T-cell (primary cell): ENCODE data around the gene CCDC3. TPM values are rescaled to one million over a fixed set of nuclear protein-coding genes. Genes with fewer than 3 reads are reported as not detected.

Experiments used
- ATAC-seq, 4 experiments: fragments of 200-7000 bp in 3 of 4; fragments of 150-1000 bp in 1 of 4; cut with Tn5 transposase; replicated peaks in 1 of 4; 1 replicate in 3 of 4; 2 replicates in 1 of 4; pipeline ENCODE4 v1.10.0; 2021; ENCODE audit warnings: moderate library complexity in 3 of 4, mild to moderate bottlenecking in 2 of 4, moderate number of reproducible peaks in 1 of 4
- CTCF ChIA-PET, 2 donors: fragments of 300-600 bp; sonication (Branson Sonifier 250); formaldehyde crosslinking; loops; one replicate each; lab custom pipeline; 2022; ENCODE audit warnings: antibody characterized with exemption in 2 of 2; lab: Charles Lee
- POLR2A ChIA-PET, 2 donors: fragments of 300-600 bp; sonication (Branson Sonifier 250); formaldehyde crosslinking; loops; one replicate each; lab custom pipeline; 2022; ENCODE audit warnings: antibody characterized with exemption in 2 of 2; lab: Charles Lee
- DNase-seq, 35 experiments: peaks; one replicate each; pipeline versions ENCODE4 v3.0.0 to v3.0.0-alpha.2; 2013 to 2023
- H3K27ac ChIP-seq: one replicate; pipeline ENCODE4 v1.5.1; 2013; ENCODE audit warnings: low read length
- H3K27me3 ChIP-seq, 2 experiments: replicated peaks in 1 of 2; 1 replicate in 1 of 2; 2 replicates in 1 of 2; pipeline versions ENCODE4 v1.6.1 to v1.7.0; 2013; ENCODE audit warnings: low read length in 1 of 2, mixed read lengths in 1 of 2; ENCODE audit not compliant: control insufficient read depth in 2 of 2, insufficient read depth in 2 of 2; ENCODE audit errors: extremely low read depth in 1 of 2
- H3K36me3 ChIP-seq, 2 donors: 1 replicate in 1 of 2; 2 replicates in 1 of 2; pipeline versions ENCODE4 v1.6.1 to v1.7.0; 2013; ENCODE audit warnings: low read length in 1 of 2; ENCODE audit not compliant: control insufficient read depth in 2 of 2, insufficient read depth in 1 of 2; ENCODE audit errors: extremely low read depth in 1 of 2
- H3K4me1 ChIP-seq, 2 experiments: 1 replicate in 1 of 2; 2 replicates in 1 of 2; pipeline versions ENCODE4 v1.6.1 to v1.7.0; 2013; ENCODE audit warnings: low read length in 2 of 2, mixed read lengths in 1 of 2; ENCODE audit not compliant: insufficient read depth in 2 of 2, control insufficient read depth in 1 of 2; ENCODE audit errors: extremely low read depth in 1 of 2
- H3K4me3 ChIP-seq, 2 donors: 1 replicate in 1 of 2; 2 replicates in 1 of 2; pipeline versions ENCODE4 v1.5.1 to v1.7.0; 2013; ENCODE audit warnings: mild to moderate bottlenecking in 2 of 2, low read length in 1 of 2, moderate library complexity in 1 of 2; ENCODE audit not compliant: control insufficient read depth in 1 of 2; ENCODE audit errors: extremely low read depth in 1 of 2
- H3K9me3 ChIP-seq: 2 replicates; pipeline ENCODE4 v1.7.0; 2013
- H3K27ac Mint-ChIP-seq, 2 donors: one replicate each; pipeline ENCODE4 v1.8.0; 2020 to 2021; ENCODE audit warnings: mild to moderate bottlenecking in 2 of 2, mixed read lengths in 2 of 2
- H3K27me3 Mint-ChIP-seq, 2 donors: one replicate each; pipeline ENCODE4 v1.8.0; 2021 to 2022; ENCODE audit warnings: mixed read lengths in 2 of 2
- H3K36me3 Mint-ChIP-seq: one replicate; pipeline ENCODE4 v1.8.0; 2021; ENCODE audit warnings: mixed read lengths
- H3K4me1 Mint-ChIP-seq, 3 donors: one replicate each; pipeline ENCODE4 v1.8.0; 2020 to 2022; ENCODE audit warnings: mixed read lengths in 3 of 3, mild to moderate bottlenecking in 1 of 3
- H3K4me3 Mint-ChIP-seq, 3 donors: one replicate each; pipeline ENCODE4 v1.8.0; 2020 to 2022; ENCODE audit warnings: mild to moderate bottlenecking in 3 of 3, mixed read lengths in 3 of 3, moderate library complexity in 3 of 3
- H3K9me3 Mint-ChIP-seq, 3 donors: one replicate each; pipeline ENCODE4 v1.8.0; 2020 to 2022; ENCODE audit warnings: mixed read lengths in 3 of 3
- WGBS: methylation state at CpG from one replicate; pipeline ENCODE4 v1.1.5; 2013; ENCODE audit warnings: missing lambda C conversion rate; ENCODE audit not compliant: insufficient coverage; 5-methylcytosine and 5-hydroxymethylcytosine counted together
- total RNA-seq, 35 experiments: library from RNA in 6 of 35; stranded (reverse) in 6 of 35; fragments of 120-200 nt in 1 of 35; gene quantifications; one replicate each; pipeline versions ENCODE4 v1.2.1 to v1.2.4 and lab custom pipeline; 2013 to 2026

Gene CCDC3
- total RNA-seq, 5 donors from 2014 or later (not counting 1 experiment from before 2014, with no cell fraction given): 0.06 to 0.20 (median 0.16) TPM; not detected in 2

- Histone ChIP-seq H3K9me3 (no peaks in the 10 kb centered on the region), H3K27ac (no peak overlapping the region), H3K4me1 (no peaks in the 10 kb centered on the region), H3K4me3 (no peak overlapping the region), H3K36me3 (no peaks in the 10 kb centered on the region), H3K27me3 (peaks cover 0 to 4% of the 10 kb centered on the region in 2 experiments)
- no peak overlapping the region for H3K27ac Mint-ChIP-seq
- ChIA-PET CTCF (interaction anchor here in 1 of 2 donors (0.6 kb wide), 1 partner anchor 26 kb away, joined by 5 read pairs; no protein-coding TSS in a partner anchor), POLR2A (no interaction called here)
- H3K27me3 Mint-ChIP-seq: peaks cover 17 to 23% of the 10 kb centered on the region in 2 donors
- no peaks in the 10 kb centered on the region for H3K4me1 Mint-ChIP-seq
- no CpG with 5 or more reads among the region's 5 CpGs for WGBS
- DNase-seq (no peak), ATAC-seq (no peak)
- no peak overlapping the region for H3K4me3 Mint-ChIP-seq
- H3K36me3 Mint-ChIP-seq: no peaks in the 10 kb centered on the region
- H3K9me3 Mint-ChIP-seq: peaks cover 0 to 3% (median 0%) of the 10 kb centered on the region in 3 donors
Observed at GRCh38 chr10:13016426-13016825, 14.9 kb upstream of the CCDC3 start.

DNA sequence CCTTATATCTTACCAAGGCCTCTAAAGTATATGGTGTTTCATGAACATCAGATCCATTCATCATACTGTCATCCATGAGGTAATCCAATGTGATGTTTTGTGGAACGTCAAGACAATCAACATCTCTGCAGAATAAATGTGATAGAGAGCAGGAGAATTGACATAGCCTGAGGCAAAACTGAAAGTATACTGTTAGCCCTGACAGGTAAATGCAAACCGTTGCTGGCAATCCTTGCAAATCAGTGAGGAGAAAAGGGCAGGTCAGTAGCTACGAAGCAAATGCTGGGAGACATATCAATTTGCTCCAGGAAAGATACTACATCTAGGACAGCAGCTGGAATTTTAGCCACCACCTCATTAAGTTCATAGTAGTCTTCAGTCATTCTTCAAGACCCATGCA, 4.5 kb upstream of the CCDC3 start:
- Mint-ChIP-seq H3K36me3 (no peaks in the 10 kb centered on the region), H3K27ac (no peak overlapping the region), H3K9me3 (no peaks in the 10 kb centered on the region), H3K4me3 (no peak overlapping the region), H3K4me1 (peaks cover 0 to 7% (median 4%) of the 10 kb centered on the region in 3 donors), H3K27me3 (peaks cover 53 to 55% of the 10 kb centered on the region in 2 donors)
- 52% methylated on average over 3 of the region's 3 CpGs for WGBS
- Histone ChIP-seq H3K9me3 (no peaks in the 10 kb centered on the region), H3K4me3 (no peak overlapping the region), H3K27me3 (peaks cover 0 to 25% of the 10 kb centered on the region in 2 experiments), H3K27ac (no peak overlapping the region), H3K36me3 (no peaks in the 10 kb centered on the region), H3K4me1 (no peaks in the 10 kb centered on the region)
- DNase-seq: no peak
- ATAC-seq: no peak
- POLR2A ChIA-PET: no interaction called here
- CTCF ChIA-PET: no interaction called here

- DNase-seq: no peak
- Mint-ChIP-seq H3K4me3 (no peak overlapping the region), H3K27ac (no peak overlapping the region), H3K27me3 (peaks cover 65 to 70% of the 10 kb centered on the region in 2 donors), H3K4me1 (peaks cover 0 to 15% (median 12%) of the 10 kb centered on the region in 3 donors), H3K36me3 (no peaks in the 10 kb centered on the region), H3K9me3 (no peaks in the 10 kb centered on the region)
- Histone ChIP-seq H3K4me3 (no peak overlapping the region), H3K9me3 (no peaks in the 10 kb centered on the region), H3K4me1 (no peaks in the 10 kb centered on the region), H3K27ac (no peak overlapping the region), H3K27me3 (peaks cover 16 to 28% of the 10 kb centered on the region in 2 experiments), H3K36me3 (no peaks in the 10 kb centered on the region)
- CTCF ChIA-PET: no interaction called here
- POLR2A ChIA-PET: no interaction called here
- ATAC-seq: no peak
- 11% methylated on average over 1 of the region's 3 CpGs for WGBS
Observed at GRCh38 chr10:13003759-13004158, 2.2 kb upstream of the CCDC3 start.

DNA sequence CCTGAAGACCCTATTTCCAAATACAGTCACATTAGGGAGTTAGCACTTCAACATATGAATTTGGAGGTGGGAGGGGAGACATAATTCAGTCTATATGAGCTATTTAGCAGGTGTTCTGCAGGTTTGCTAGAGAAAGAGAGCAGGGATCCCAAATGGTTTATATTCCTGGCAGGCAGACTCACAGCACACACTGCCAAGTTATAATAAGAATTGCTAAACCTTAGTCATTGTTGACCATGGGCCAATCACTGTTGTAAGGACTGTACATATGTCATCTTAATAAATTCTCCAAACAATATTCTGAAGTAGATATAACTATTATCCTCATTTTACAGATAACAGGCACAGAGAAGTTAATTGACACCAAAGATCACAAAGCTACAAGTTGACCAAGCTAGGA, 1.5 kb upstream of the CCDC3 start:
- Histone ChIP-seq H3K27ac (no peak overlapping the region), H3K36me3 (no peaks in the 10 kb centered on the region), H3K4me1 (no peaks in the 10 kb centered on the region), H3K9me3 (no peaks in the 10 kb centered on the region), H3K4me3 (no peak overlapping the region), H3K27me3 (peaks cover 16 to 25% of the 10 kb centered on the region in 2 experiments)
- ATAC-seq (no peak), DNase-seq (no peak)
- peaks cover 63 to 69% of the 10 kb centered on the region in 2 donors for H3K27me3 Mint-ChIP-seq
- peak overlapping the region in 1 of 3 donors; percentile 37 for H3K4me3 Mint-ChIP-seq
- no peaks in the 10 kb centered on the region for H3K9me3 Mint-ChIP-seq
- ChIA-PET CTCF (no interaction called here), POLR2A (no interaction called here)
- H3K27ac Mint-ChIP-seq: no peak overlapping the region
- H3K4me1 Mint-ChIP-seq: peaks cover 0 to 15% (median 12%) of the 10 kb centered on the region in 3 donors
- H3K36me3 Mint-ChIP-seq: no peaks in the 10 kb centered on the region

- Mint-ChIP-seq H3K4me3 (peak overlapping the region in 1 of 3 donors; percentile 37), H3K27ac (no peak overlapping the region), H3K36me3 (no peaks in the 10 kb centered on the region), H3K4me1 (peaks cover 0 to 15% (median 12%) of the 10 kb centered on the region in 3 donors), H3K27me3 (peaks cover 58 to 70% of the 10 kb centered on the region in 2 donors), H3K9me3 (no peaks in the 10 kb centered on the region)
- ChIA-PET CTCF (no interaction called here), POLR2A (no interaction called here)
- 5% methylated on average over 8 of the region's 9 CpGs for WGBS
- no peaks in the 10 kb centered on the region for H3K36me3 ChIP-seq
- H3K27me3 ChIP-seq: peaks cover 16 to 21% of the 10 kb centered on the region in 2 experiments
- no peaks in the 10 kb centered on the region for H3K9me3 ChIP-seq
- no peak overlapping the region for H3K27ac ChIP-seq
- H3K4me3 ChIP-seq: no peak overlapping the region
- DNase-seq (no peak), ATAC-seq (no peak)
- no peaks in the 10 kb centered on the region for H3K4me1 ChIP-seq
Observed at GRCh38 chr10:13001887-13002212, 337 bp upstream of the CCDC3 start.

GRCh38 chr10:13000431-13000830, 1.1 kb downstream of the CCDC3 start:
- no peaks in the 10 kb centered on the region for H3K36me3 Mint-ChIP-seq
- ChIA-PET CTCF (no interaction called here), POLR2A (no interaction called here)
- peaks cover 0 to 15% (median 12%) of the 10 kb centered on the region in 3 donors for H3K4me1 Mint-ChIP-seq
- H3K27me3 Mint-ChIP-seq: peaks cover 62 to 72% of the 10 kb centered on the region in 2 donors
- ATAC-seq: no peak
- Histone ChIP-seq H3K27ac (no peak overlapping the region), H3K27me3 (peaks cover 16 to 25% of the 10 kb centered on the region in 2 experiments), H3K4me3 (no peak overlapping the region), H3K9me3 (no peaks in the 10 kb centered on the region), H3K4me1 (no peaks in the 10 kb centered on the region), H3K36me3 (no peaks in the 10 kb centered on the region)
- WGBS: 80% methylated on average over 1 of the region's 4 CpGs
- peak overlapping the region in 1 of 3 donors; percentile 68 for H3K4me3 Mint-ChIP-seq
- no peak for DNase-seq
- H3K9me3 Mint-ChIP-seq: no peaks in the 10 kb centered on the region
- no peak overlapping the region for H3K27ac Mint-ChIP-seq

GRCh38 chr10:12999849-13000248, 1.7 kb downstream of the CCDC3 start:
- Mint-ChIP-seq H3K36me3 (no peaks in the 10 kb centered on the region), H3K4me3 (no peak overlapping the region), H3K9me3 (no peaks in the 10 kb centered on the region), H3K27ac (no peak overlapping the region), H3K27me3 (peaks cover 59 to 68% of the 10 kb centered on the region in 2 donors), H3K4me1 (peaks cover 0 to 15% (median 12%) of the 10 kb centered on the region in 3 donors)
- Histone ChIP-seq H3K9me3 (no peaks in the 10 kb centered on the region), H3K4me3 (no peak overlapping the region), H3K36me3 (no peaks in the 10 kb centered on the region), H3K4me1 (no peaks in the 10 kb centered on the region), H3K27ac (no peak overlapping the region), H3K27me3 (peaks cover 16 to 29% of the 10 kb centered on the region in 2 experiments)
- DNase-seq: no peak
- WGBS: no CpG with 5 or more reads among the region's 6 CpGs
- ATAC-seq: no peak
- ChIA-PET POLR2A (no interaction called here), CTCF (no interaction called here)
